CD4-positive, alpha-beta memory T cell (primary cell): ENCODE results near the gene OR52E2. TPM values are rescaled to one million over a fixed set of nuclear protein-coding genes. Genes with fewer than 3 reads are reported as not detected.
"Not testable (repeated sequence)": the region's sequence is repeated elsewhere in the genome, so short reads cannot be mapped to it uniquely, and the experiment has no call there.

Experiments
- CTCF ChIA-PET: fragments of 350-600 bp; sonication (Branson Sonifier 250); formaldehyde crosslinking; loops from one replicate; lab custom pipeline; 2021; ENCODE audit warnings: inconsistent platforms; ENCODE audit not compliant: partially characterized antibody; lab: Charles Lee
- POLR2A ChIA-PET: fragments of 350-600 bp; sonication (Branson Sonifier 250); formaldehyde crosslinking; loops from one replicate; lab custom pipeline; 2021; ENCODE audit not compliant: partially characterized antibody; lab: Charles Lee
- DNase-seq, 5 donors: peaks; one replicate each; pipeline versions ENCODE4 v3.0.0 to v3.0.0-alpha.2; 2020 to 2022; ENCODE audit warnings: mixed read lengths in 1 of 5
- H3K27ac ChIP-seq: one replicate; pipeline ENCODE4 v1.7.0; 2013; ENCODE audit warnings: low read depth, low read length
- H3K27me3 ChIP-seq: 2 replicates; pipeline ENCODE4 v1.7.0; 2013; ENCODE audit warnings: mild to moderate bottlenecking, low read length, moderate library complexity; ENCODE audit not compliant: insufficient read depth
- H3K36me3 ChIP-seq: 2 replicates; pipeline ENCODE4 v1.7.0; 2013; ENCODE audit warnings: mild to moderate bottlenecking, low read length, moderate library complexity; ENCODE audit not compliant: insufficient read depth
- H3K4me1 ChIP-seq: 2 replicates; pipeline ENCODE4 v1.7.0; 2013; ENCODE audit warnings: mild to moderate bottlenecking, low read length, moderate library complexity; ENCODE audit not compliant: insufficient read depth
- H3K4me3 ChIP-seq, 2 donors: one replicate each; pipeline ENCODE4 v1.7.0; 2013; ENCODE audit warnings: low read length in 2 of 2, mild to moderate bottlenecking in 1 of 2
- H3K9me3 ChIP-seq, 2 donors: one replicate each; pipeline ENCODE4 v1.7.0; 2013; ENCODE audit warnings: low read length in 2 of 2, control low read depth in 1 of 2; ENCODE audit not compliant: control insufficient read depth in 1 of 2
- H3K27ac Mint-ChIP-seq, 7 donors: one replicate each; pipeline ENCODE4 v1.8.0; 2020 to 2021; ENCODE audit warnings: mixed read lengths in 7 of 7, mild to moderate bottlenecking in 6 of 7, inconsistent platforms in 3 of 7, moderate library complexity in 3 of 7
- H3K27me3 Mint-ChIP-seq, 2 donors: one replicate each; pipeline ENCODE4 v1.8.0; 2020 to 2021; ENCODE audit warnings: mixed read lengths in 2 of 2
- H3K36me3 Mint-ChIP-seq, 2 donors: one replicate each; pipeline ENCODE4 v1.8.0; 2020 to 2021; ENCODE audit warnings: mixed read lengths in 2 of 2, inconsistent platforms in 1 of 2, mild to moderate bottlenecking in 1 of 2
- H3K4me1 Mint-ChIP-seq, 4 donors: one replicate each; pipeline ENCODE4 v1.8.0; 2020 to 2021; ENCODE audit warnings: mixed read lengths in 4 of 4, mild to moderate bottlenecking in 1 of 4
- H3K4me3 Mint-ChIP-seq, 8 donors: one replicate each; pipeline ENCODE4 v1.8.0; 2020 to 2021; ENCODE audit warnings: mixed read lengths in 8 of 8, mild to moderate bottlenecking in 7 of 8, moderate library complexity in 6 of 8, inconsistent platforms in 3 of 8
- H3K9me3 Mint-ChIP-seq, 8 donors: one replicate each; pipeline ENCODE4 v1.8.0; 2020 to 2021; ENCODE audit warnings: mixed read lengths in 8 of 8, mild to moderate bottlenecking in 5 of 8, inconsistent platforms in 3 of 8, moderate library complexity in 1 of 8
- intact Hi-C: fragments of 100-400 bp; cut with micrococcal nuclease; formaldehyde crosslinking; loops from one replicate; pipeline ENCODE4 v1.15.1; 2023
- polyA plus RNA-seq, 2 donors: library from polyadenylated mRNA; unstranded; fragments of 300-500 nt; fragmentation: Illumina TruSeq; gene quantifications; one replicate each; pipeline ENCODE4 v1.2.3, GENCODE V29; 2021
- total RNA-seq, 2 experiments: library from RNA; stranded (reverse); gene quantifications; one replicate each; pipeline ENCODE4 v1.2.3, GENCODE V29; 2021

The OR52E2 gene
- total and polyA plus RNA-seq, 4 experiments from 2014 or later = not detected

- Histone ChIP-seq H3K36me3 (no peaks in the 10 kb centered on the region), H3K4me1 (no peaks in the 10 kb centered on the region), H3K9me3 (no peaks in the 10 kb centered on the region), H3K27me3 (no peaks in the 10 kb centered on the region), H3K4me3 (no peak overlapping the region), H3K27ac (no peak overlapping the region)
- Mint-ChIP-seq H3K9me3 (peaks cover 0 to 1% (median 0%) of the 10 kb centered on the region in 8 donors), H3K4me3 (no peak overlapping the region), H3K36me3 (no peaks in the 10 kb centered on the region), H3K27me3 (no peaks in the 10 kb centered on the region), H3K27ac (no peak overlapping the region), H3K4me1 (no peaks in the 10 kb centered on the region)
- intact Hi-C loops = no loop called here
- CTCF ChIA-PET = no interaction called here
- DNase-seq = no peak
- POLR2A ChIA-PET = no interaction called here
Observed at GRCh38 chr11:5088556-5088955, 29.1 kb upstream of the OR52E2 start.

- H3K36me3 ChIP-seq = no peaks in the 10 kb centered on the region
- Mint-ChIP-seq H3K9me3 (no peaks in the 10 kb centered on the region), H3K4me1 (no peaks in the 10 kb centered on the region), H3K36me3 (no peaks in the 10 kb centered on the region), H3K27me3 (peaks cover 0 to 2% of the 10 kb centered on the region in 2 donors), H3K4me3 (no peak overlapping the region), H3K27ac (no peak overlapping the region)
- H3K4me3 ChIP-seq = no peak overlapping the region
- H3K9me3 ChIP-seq = no peaks in the 10 kb centered on the region
- no peak overlapping the region for H3K27ac ChIP-seq
- H3K27me3 ChIP-seq = no peaks in the 10 kb centered on the region
- ChIA-PET POLR2A (no interaction called here), CTCF (no interaction called here)
- intact Hi-C loops = no loop called here
- DNase-seq = no peak
- no peaks in the 10 kb centered on the region for H3K4me1 ChIP-seq
Observed at GRCh38 chr11:5083602-5084001, 24.2 kb upstream of the OR52E2 start.

- Mint-ChIP-seq H3K9me3 (no peaks in the 10 kb centered on the region), H3K27me3 (peaks cover 0 to 2% of the 10 kb centered on the region in 2 donors), H3K4me1 (no peaks in the 10 kb centered on the region), H3K27ac (no peak overlapping the region), H3K4me3 (no peak overlapping the region), H3K36me3 (no peaks in the 10 kb centered on the region)
- ChIA-PET CTCF (no interaction called here), POLR2A (no interaction called here)
- Histone ChIP-seq H3K9me3 (no peaks in the 10 kb centered on the region), H3K4me3 (no peak overlapping the region), H3K27ac (no peak overlapping the region), H3K36me3 (no peaks in the 10 kb centered on the region), H3K4me1 (no peaks in the 10 kb centered on the region), H3K27me3 (no peaks in the 10 kb centered on the region)
- intact Hi-C loops = no loop called here
- DNase-seq = no peak
Observed at GRCh38 chr11:5081405-5081804, 22.0 kb upstream of the OR52E2 start.

GRCh38 chr11:5071799-5072198 lies 12.4 kb upstream of the OR52E2 start:
- no peak for DNase-seq
- no peaks in the 10 kb centered on the region for H3K36me3 ChIP-seq
- no peaks in the 10 kb centered on the region for H3K4me1 Mint-ChIP-seq
- H3K9me3 Mint-ChIP-seq = no peaks in the 10 kb centered on the region
- CTCF ChIA-PET = no interaction called here
- no peaks in the 10 kb centered on the region for H3K27me3 ChIP-seq
- H3K27me3 Mint-ChIP-seq = peaks cover 1 to 2% of the 10 kb centered on the region in 2 donors
- intact Hi-C loops = no loop called here
- H3K4me3 Mint-ChIP-seq = no peak overlapping the region
- H3K27ac ChIP-seq = no peak overlapping the region
- H3K27ac Mint-ChIP-seq = no peak overlapping the region
- H3K4me1 ChIP-seq = no peaks in the 10 kb centered on the region
- POLR2A ChIA-PET = no interaction called here
- H3K4me3 ChIP-seq = no peak overlapping the region
- H3K9me3 ChIP-seq = no peaks in the 10 kb centered on the region
- no peaks in the 10 kb centered on the region for H3K36me3 Mint-ChIP-seq

GRCh38 chr11:5069272-5069671 lies 9.8 kb upstream of the OR52E2 start, which contains the start of gene OR52E1:
Gene OR52E1, plus strand, starts transcription at chr11:5069572.
- no peak for DNase-seq
- H3K27me3 Mint-ChIP-seq = peaks cover 0 to 2% of the 10 kb centered on the region in 2 donors
- no peak within 1 kb of the TSS for H3K27ac Mint-ChIP-seq
- Histone ChIP-seq H3K4me1 (no peaks in the 10 kb centered on the region), H3K27ac (no peak within 1 kb of the TSS), H3K27me3 (no peaks in the 10 kb centered on the region), H3K4me3 (no peak within 1 kb of the TSS), H3K36me3 (no peaks in the 10 kb centered on the region), H3K9me3 (no peaks in the 10 kb centered on the region)
- H3K4me1 Mint-ChIP-seq = no peaks in the 10 kb centered on the region
- ChIA-PET CTCF (no interaction called here), POLR2A (no interaction called here)
- H3K9me3 Mint-ChIP-seq = no peaks in the 10 kb centered on the region
- H3K36me3 Mint-ChIP-seq = no peaks in the 10 kb centered on the region
- no peak within 1 kb of the TSS for H3K4me3 Mint-ChIP-seq
- intact Hi-C loops = no loop called here

GRCh38 chr11:5065027-5065426 lies 5.6 kb upstream of the OR52E2 start:
- Mint-ChIP-seq H3K4me3 (no peak overlapping the region), H3K4me1 (no peaks in the 10 kb centered on the region), H3K27me3 (no peaks in the 10 kb centered on the region), H3K9me3 (no peaks in the 10 kb centered on the region), H3K36me3 (no peaks in the 10 kb centered on the region), H3K27ac (no peak overlapping the region)
- H3K4me1 ChIP-seq = no peaks in the 10 kb centered on the region
- no peaks in the 10 kb centered on the region for H3K27me3 ChIP-seq
- ChIA-PET CTCF (no interaction called here), POLR2A (no interaction called here)
- H3K4me3 ChIP-seq = no peak overlapping the region
- DNase-seq = no peak
- intact Hi-C loops = no loop called here
- no peaks in the 10 kb centered on the region for H3K36me3 ChIP-seq
- no peak overlapping the region for H3K27ac ChIP-seq
- H3K9me3 ChIP-seq = no peaks in the 10 kb centered on the region

- H3K9me3 ChIP-seq, H3K27ac Mint-ChIP-seq, H3K27ac ChIP-seq, H3K36me3 Mint-ChIP-seq, CTCF ChIA-PET, H3K4me3 Mint-ChIP-seq, H3K9me3 Mint-ChIP-seq, DNase-seq, POLR2A ChIA-PET, H3K36me3 ChIP-seq, H3K4me3 ChIP-seq, H3K27me3 Mint-ChIP-seq, intact Hi-C loops, H3K4me1 Mint-ChIP-seq, H3K27me3 ChIP-seq, H3K4me1 ChIP-seq: not testable (repeated sequence)
Observed at GRCh38 chr11:5058679-5059078, 748 bp downstream of the OR52E2 start.

GRCh38 chr11:5046754-5047330 lies 12.6 kb downstream of the OR52E2 start:
- Histone ChIP-seq H3K36me3 (no peaks in the 10 kb centered on the region), H3K27me3 (no peaks in the 10 kb centered on the region), H3K4me1 (no peaks in the 10 kb centered on the region), H3K27ac (no peak overlapping the region), H3K4me3 (no peak overlapping the region), H3K9me3 (no peaks in the 10 kb centered on the region)
- no peaks in the 10 kb centered on the region for H3K27me3 Mint-ChIP-seq
- intact Hi-C loops = no loop called here
- CTCF ChIA-PET = no interaction called here
- H3K36me3 Mint-ChIP-seq = no peaks in the 10 kb centered on the region
- peak in 1 of 5 donors; percentile 35 for DNase-seq
- H3K9me3 Mint-ChIP-seq = peaks cover 0 to 5% (median 0%) of the 10 kb centered on the region in 8 donors
- no peak overlapping the region for H3K27ac Mint-ChIP-seq
- no peak overlapping the region for H3K4me3 Mint-ChIP-seq
- no peaks in the 10 kb centered on the region for H3K4me1 Mint-ChIP-seq
- POLR2A ChIA-PET = no interaction called here
